GM04503 (cell line): ENCODE results near the gene PSMD3.

ENCODE experiments used
- DNase-seq: peaks from one replicate; pipeline ENCODE4 v3.0.0-alpha.2; 2012; ENCODE audit warnings: low read depth

PSMD3 gene

GRCh38 chr17:39960524-39961041 lies 20.0 kb upstream of the PSMD3 start:
- no peak for DNase-seq

- DNase-seq: no peak
Observed at GRCh38 chr17:39962642-39963220, 17.9 kb upstream of the PSMD3 start, which contains the start of gene GSDMA. TSS of gene GSDMA (plus strand) at chr17:39963004. CDS start at chr17:39965688, 2,684 bp downstream.

GRCh38 chr17:39963829-39964228 lies 16.8 kb upstream of the PSMD3 start:
- no peak for DNase-seq

GRCh38 chr17:39965017-39965699 lies 15.4 kb upstream of the PSMD3 start:
- no peak for DNase-seq

- DNase-seq: no peak
Observed at GRCh38 chr17:39966771-39967170, 13.8 kb upstream of the PSMD3 start.

GRCh38 chr17:39968761-39969160 lies 11.8 kb upstream of the PSMD3 start:
- no peak for DNase-seq

GRCh38 chr17:39969375-39969774 lies 11.2 kb upstream of the PSMD3 start:
- DNase-seq: no peak

GRCh38 chr17:39970157-39970692 lies 10.4 kb upstream of the PSMD3 start:
- DNase-seq: no peak

- DNase-seq: no peak
Observed at GRCh38 chr17:39971076-39971603, 9.5 kb upstream of the PSMD3 start.

GRCh38 chr17:39972271-39972670 lies 8.3 kb upstream of the PSMD3 start:
- DNase-seq: no peak

- no peak for DNase-seq
Observed at GRCh38 chr17:39973496-39973895, 7.1 kb upstream of the PSMD3 start.

- DNase-seq: no peak
Observed at GRCh38 chr17:39974433-39974832, 6.2 kb upstream of the PSMD3 start.

- no peak for DNase-seq
Observed at GRCh38 chr17:39975801-39976200, 4.8 kb upstream of the PSMD3 start.

GRCh38 chr17:39979016-39979670 lies 1.5 kb upstream of the PSMD3 start:
- peak; percentile 74 for DNase-seq

- no peak for DNase-seq
Observed at GRCh38 chr17:39979893-39980350, 685 bp upstream of the PSMD3 start.

- no peak for DNase-seq
Observed at GRCh38 chr17:39981207-39981741, 667 bp downstream of the PSMD3 start.

- DNase-seq: no peak
Observed at GRCh38 chr17:39981766-39982375, 1.3 kb downstream of the PSMD3 start.

GRCh38 chr17:39988206-39988810 lies 7.7 kb downstream of the PSMD3 start:
- DNase-seq: no peak

GRCh38 chr17:39994448-39994847 lies 13.8 kb downstream of the PSMD3 start:
- DNase-seq: no peak

GRCh38 chr17:39995438-39995837 lies 14.8 kb downstream of the PSMD3 start:
- DNase-seq: no peak

- DNase-seq: no peak
Observed at GRCh38 chr17:39996162-39996561, 15.6 kb downstream of the PSMD3 start.
